H9 (cell line): ENCODE results near the gene HM13. TPM values are rescaled to one million over a fixed set of nuclear protein-coding genes. Genes with fewer than 3 reads are reported as not detected.

ENCODE experiments used
- DNase-seq: peaks from one replicate; pipeline ENCODE4 v3.0.0-alpha.2; 2017
- H2AFZ ChIP-seq: one replicate; pipeline ENCODE4 v1.6.1; 2013; ENCODE audit warnings: mild to moderate bottlenecking, low read length, control low read depth, moderate library complexity
- H2AK5ac ChIP-seq: 2 replicates; pipeline ENCODE4 v1.6.1; 2013; ENCODE audit warnings: low read length, control low read depth, mixed read lengths; ENCODE audit not compliant: insufficient read length
- H2BK120ac ChIP-seq: one replicate; pipeline ENCODE4 v1.6.1; 2013; ENCODE audit warnings: low read depth, mild to moderate bottlenecking, low read length, control low read depth, inconsistent platforms; ENCODE audit not compliant: poor library complexity, severe bottlenecking
- H2BK12ac ChIP-seq: 2 replicates; pipeline ENCODE4 v1.6.1; 2013; ENCODE audit warnings: low read length, control low read depth, mixed read lengths, low read depth; ENCODE audit not compliant: insufficient read length
- H2BK15ac ChIP-seq: 2 replicates; pipeline ENCODE4 v1.6.1; 2013; ENCODE audit warnings: low read depth, low read length, control low read depth
- H2BK20ac ChIP-seq: one replicate; pipeline ENCODE4 v1.6.1; 2013; ENCODE audit warnings: low read depth, mild to moderate bottlenecking, low read length, control low read depth, inconsistent platforms; ENCODE audit not compliant: poor library complexity, severe bottlenecking
- H2BK5ac ChIP-seq: 2 replicates; pipeline ENCODE4 v1.6.1; 2013; ENCODE audit warnings: low read length, control low read depth, mixed read lengths; ENCODE audit not compliant: insufficient read length
- H3K14ac ChIP-seq: 2 replicates; pipeline ENCODE4 v1.6.1; 2013; ENCODE audit warnings: low read length, control low read depth; ENCODE audit not compliant: insufficient read depth
- H3K18ac ChIP-seq: 2 replicates; pipeline ENCODE4 v1.6.1; 2013; ENCODE audit warnings: low read depth, mild to moderate bottlenecking, mixed read lengths, low read length, control low read depth; ENCODE audit not compliant: insufficient read length
- H3K23ac ChIP-seq: 2 replicates; pipeline ENCODE4 v1.6.1; 2013; ENCODE audit warnings: low read length, control low read depth, mixed read lengths, low read depth; ENCODE audit not compliant: insufficient read length
- H3K23me2 ChIP-seq: 2 replicates; pipeline ENCODE4 v1.6.1; 2013; ENCODE audit warnings: low read depth, mild to moderate bottlenecking, mixed read lengths, low read length, control low read depth; ENCODE audit not compliant: insufficient read length, poor library complexity, severe bottlenecking
- H3K27ac ChIP-seq: 2 replicates; pipeline ENCODE4 v1.5.1; 2013; ENCODE audit warnings: low read length, control low read depth, mixed read lengths, low read depth; ENCODE audit not compliant: insufficient read length
- H3K27me3 ChIP-seq: 2 replicates; pipeline ENCODE4 v1.6.1; 2013; ENCODE audit warnings: low read length, control low read depth, inconsistent platforms; ENCODE audit not compliant: insufficient read depth
- H3K4ac ChIP-seq: 2 replicates; pipeline ENCODE4 v1.6.1; 2013; ENCODE audit warnings: low read depth, mild to moderate bottlenecking, control low read depth, inconsistent platforms, low read length, moderate library complexity
- H3K4me1 ChIP-seq: 2 replicates; pipeline ENCODE4 v1.6.1; 2013; ENCODE audit warnings: low read length, control low read depth, inconsistent platforms; ENCODE audit not compliant: insufficient read depth
- H3K4me2 ChIP-seq: 2 replicates; pipeline ENCODE4 v1.6.1; 2013; ENCODE audit warnings: low read length, control low read depth, mixed read lengths; ENCODE audit not compliant: insufficient read length, insufficient read depth
- H3K56ac ChIP-seq: 2 replicates; pipeline ENCODE4 v1.6.1; 2013; ENCODE audit warnings: low read depth, mild to moderate bottlenecking, mixed read lengths, low read length, control low read depth; ENCODE audit not compliant: insufficient read length
- H3K79me1 ChIP-seq: 2 replicates; pipeline ENCODE4 v1.6.1; 2013; ENCODE audit warnings: low read depth, mild to moderate bottlenecking, moderate library complexity, low read length, control low read depth, inconsistent platforms; ENCODE audit not compliant: insufficient read depth, poor library complexity, severe bottlenecking
- H3K79me2 ChIP-seq: 2 replicates; pipeline ENCODE4 v1.6.1; 2013; ENCODE audit warnings: low read length, control low read depth, inconsistent platforms; ENCODE audit not compliant: insufficient read depth
- H3K9ac ChIP-seq: 2 replicates; pipeline ENCODE4 v1.6.1; 2013; ENCODE audit warnings: low read length, control low read depth, mixed read lengths; ENCODE audit not compliant: insufficient read length; ENCODE audit errors: extremely low read depth
- H3K9me3 ChIP-seq: one replicate; pipeline ENCODE4 v1.6.1; 2013; ENCODE audit warnings: low read depth, low read length, inconsistent platforms; ENCODE audit not compliant: control insufficient read depth
- H3T11ph ChIP-seq: one replicate; pipeline ENCODE4 v1.6.1; 2013; ENCODE audit warnings: mild to moderate bottlenecking, low read length, control low read depth, inconsistent platforms
- H4K20me1 ChIP-seq: one replicate; pipeline ENCODE4 v1.6.1; 2013; ENCODE audit not compliant: control insufficient read depth, insufficient read length, insufficient read depth
- H4K5ac ChIP-seq: 2 replicates; pipeline ENCODE4 v1.6.1; 2013; ENCODE audit warnings: low read depth, mild to moderate bottlenecking, mixed read lengths, low read length, control low read depth; ENCODE audit not compliant: insufficient read length
- H4K8ac ChIP-seq: replicated peaks from 2 replicates; pipeline ENCODE4 v1.6.1; 2013; ENCODE audit warnings: low read length, control low read depth, mixed read lengths, low read depth; ENCODE audit not compliant: insufficient read length
- H4K91ac ChIP-seq: 2 replicates; pipeline ENCODE4 v1.6.1; 2013; ENCODE audit warnings: low read depth, mild to moderate bottlenecking, moderate library complexity, mixed read lengths, low read length, control low read depth; ENCODE audit not compliant: insufficient read length
- H3K27ac Mint-ChIP-seq, 3 experiments: 2 replicates in 2 of 3; 3 replicates in 1 of 3; pipeline ENCODE4 v1.8.0; 2020 to 2021; ENCODE audit warnings: mixed read lengths in 3 of 3, mild to moderate bottlenecking in 1 of 3, moderate library complexity in 1 of 3
- H3K27me3 Mint-ChIP-seq: 2 replicates; pipeline ENCODE4 v1.8.0; 2021; ENCODE audit warnings: low read depth, mild to moderate bottlenecking, moderate library complexity, mixed read lengths
- H3K36me3 Mint-ChIP-seq, 3 experiments: 2 replicates in 2 of 3; 3 replicates in 1 of 3; pipeline ENCODE4 v1.8.0; 2020 to 2021; ENCODE audit warnings: low read depth in 3 of 3, mixed read lengths in 3 of 3; ENCODE audit not compliant: insufficient read depth in 1 of 3
- H3K4me1 Mint-ChIP-seq, 2 experiments: 2 replicates each; pipeline ENCODE4 v1.8.0; 2020; ENCODE audit warnings: mixed read lengths in 2 of 2
- H3K4me3 Mint-ChIP-seq, 2 experiments: 2 replicates in 1 of 2; 3 replicates in 1 of 2; pipeline ENCODE4 v1.8.0; 2020 to 2021; ENCODE audit warnings: mild to moderate bottlenecking in 2 of 2, mixed read lengths in 2 of 2, moderate library complexity in 1 of 2
- H3K9me3 Mint-ChIP-seq, 2 experiments: 2 replicates in 1 of 2; 3 replicates in 1 of 2; pipeline ENCODE4 v1.8.0; 2020; ENCODE audit warnings: mild to moderate bottlenecking in 2 of 2, mixed read lengths in 2 of 2, moderate library complexity in 1 of 2
- CTCF ChIP-seq: fragments of 200-600 bp; sonication (generic); conservative IDR thresholded peaks from 3 replicates; pipeline ENCODE4 v1.8.0; 2021; ENCODE audit warnings: antibody characterized with exemption, mild to moderate bottlenecking
- WGBS: extraction: QIAGEN DNeasy Blood & Tissue Kit; methylation state at CpG from one replicate; pipeline ENCODE4 v1.1.7; 2013; ENCODE audit warnings: missing lambda C conversion rate, low lambda C conversion rate, mixed read lengths; ENCODE audit not compliant: insufficient read length; ENCODE audit errors: extremely low coverage; 5-methylcytosine and 5-hydroxymethylcytosine counted together
- total RNA-seq: library from RNA; stranded (reverse); gene quantifications from 2 replicates; pipeline ENCODE4 v1.2.1, GENCODE V29; 2021

The HM13 gene
- total RNA-seq, 1 experiment from 2014 or later: 169 TPM

- Histone ChIP-seq H2AK5ac (no peak overlapping the region), H2BK15ac (no peak overlapping the region), H3K23me2 (peaks cover 13% of the 10 kb centered on the region), H2BK120ac (no peak overlapping the region), H3K18ac (no peak overlapping the region), H2BK5ac (no peak overlapping the region), H3K4me2 (no peak overlapping the region), H3K79me2 (peaks cover 4% of the 10 kb centered on the region; the same call in 1 of the 2 replicates), H3T11ph (no peak overlapping the region), H3K9ac (no peak overlapping the region), H3K9me3 (no peaks in the 10 kb centered on the region), H4K5ac (no peak overlapping the region), H3K4ac (no peak overlapping the region), H2AFZ (no peak overlapping the region), H4K91ac (no peak overlapping the region), H3K56ac (no peak overlapping the region), H2BK20ac (no peak overlapping the region), H2BK12ac (no peak overlapping the region), H3K4me1 (no peaks in the 10 kb centered on the region), H3K14ac (no peak overlapping the region), H3K79me1 (no peaks in the 10 kb centered on the region), H4K20me1 (no peaks in the 10 kb centered on the region), H3K27me3 (no peaks in the 10 kb centered on the region), H3K27ac (no peak overlapping the region), H4K8ac (no peak overlapping the region), H3K23ac (no peak overlapping the region)
- peaks cover 6 to 22% (median 18%) of the 10 kb centered on the region in 3 experiments for H3K36me3 Mint-ChIP-seq
- H3K4me3 Mint-ChIP-seq: no peak overlapping the region
- DNase-seq: no peak
- H3K9me3 Mint-ChIP-seq: peaks cover 3% of the 10 kb centered on the region in 2 experiments; a peak in 2 of 5 replicates
- H3K27me3 Mint-ChIP-seq: peaks cover 2% of the 10 kb centered on the region
- H3K4me1 Mint-ChIP-seq: peaks cover 19 to 29% of the 10 kb centered on the region in 2 experiments
- no CpG with 5 or more reads among the region's 4 CpGs for WGBS
- no peak for TF ChIP-seq CTCF
- peak overlapping the region; percentile 94 to 96 (median 95); a peak in 5 of 7 replicates for H3K27ac Mint-ChIP-seq
Observed at GRCh38 chr20:31602431-31602778, 88.2 kb downstream of the HM13 start.
